ENCODE results near the gene INTS1.
"Not testable (repeated sequence)": the region's sequence is repeated elsewhere in the genome, so short reads cannot be mapped to it uniquely, and the experiment has no call there.

Gene INTS1

DNA sequence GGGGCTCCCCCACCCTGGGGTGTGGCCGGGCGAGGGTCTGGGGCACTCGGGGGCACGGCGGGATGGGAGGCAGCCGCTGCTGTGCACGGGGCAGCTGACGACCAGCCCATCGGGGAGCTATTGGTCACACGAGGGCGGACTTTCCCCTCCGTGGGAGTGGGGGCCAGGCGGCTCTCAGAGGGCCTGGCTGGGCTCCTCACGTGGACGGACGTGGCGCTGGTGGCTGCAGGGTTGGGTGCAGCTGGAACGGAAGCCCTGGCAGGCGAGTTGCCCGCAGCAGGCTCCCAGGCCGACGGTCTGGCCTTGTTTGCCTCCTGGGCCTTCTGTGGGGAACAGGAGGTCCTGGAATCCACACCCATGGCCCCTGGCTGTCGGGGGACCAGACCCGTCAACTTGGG, 59.3 kb downstream of the INTS1 start:
- DNase-seq = no peak

DNA sequence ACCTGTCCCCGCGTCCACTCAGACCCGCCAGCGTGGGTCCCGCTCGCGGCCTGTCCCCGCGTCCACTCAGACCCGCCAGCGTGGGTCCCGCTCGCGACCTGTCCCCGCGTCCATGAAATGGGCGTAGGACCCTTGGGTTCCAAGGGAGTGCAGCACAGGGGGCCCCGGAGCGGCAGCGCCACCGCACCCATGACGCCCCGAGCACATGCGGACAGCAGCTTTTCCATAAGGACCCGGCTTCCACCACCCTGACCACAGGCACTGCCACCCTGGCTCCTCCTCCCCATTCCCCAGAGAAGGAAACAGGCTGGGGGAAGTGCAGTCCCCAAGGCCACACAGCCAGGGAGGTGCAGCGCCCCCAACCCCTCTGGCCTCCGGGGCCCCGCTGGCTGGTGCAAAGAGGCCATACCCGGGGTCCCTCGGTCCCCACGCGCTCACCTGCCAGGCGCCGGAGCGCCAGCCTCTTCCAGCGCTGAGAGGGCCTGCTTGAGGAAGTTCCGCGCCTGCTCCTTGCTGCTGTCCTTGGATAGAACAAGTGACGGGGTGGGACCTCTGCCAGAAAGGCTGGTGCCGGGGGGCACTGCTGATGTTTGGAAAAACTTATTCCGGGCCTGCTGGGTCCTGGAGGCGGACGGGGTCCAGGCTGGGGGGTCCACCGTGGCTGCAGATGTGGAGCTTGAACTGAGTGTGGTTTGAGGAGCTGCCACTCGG, 59.8 kb downstream of the INTS1 start:
- no peak for DNase-seq

DNA sequence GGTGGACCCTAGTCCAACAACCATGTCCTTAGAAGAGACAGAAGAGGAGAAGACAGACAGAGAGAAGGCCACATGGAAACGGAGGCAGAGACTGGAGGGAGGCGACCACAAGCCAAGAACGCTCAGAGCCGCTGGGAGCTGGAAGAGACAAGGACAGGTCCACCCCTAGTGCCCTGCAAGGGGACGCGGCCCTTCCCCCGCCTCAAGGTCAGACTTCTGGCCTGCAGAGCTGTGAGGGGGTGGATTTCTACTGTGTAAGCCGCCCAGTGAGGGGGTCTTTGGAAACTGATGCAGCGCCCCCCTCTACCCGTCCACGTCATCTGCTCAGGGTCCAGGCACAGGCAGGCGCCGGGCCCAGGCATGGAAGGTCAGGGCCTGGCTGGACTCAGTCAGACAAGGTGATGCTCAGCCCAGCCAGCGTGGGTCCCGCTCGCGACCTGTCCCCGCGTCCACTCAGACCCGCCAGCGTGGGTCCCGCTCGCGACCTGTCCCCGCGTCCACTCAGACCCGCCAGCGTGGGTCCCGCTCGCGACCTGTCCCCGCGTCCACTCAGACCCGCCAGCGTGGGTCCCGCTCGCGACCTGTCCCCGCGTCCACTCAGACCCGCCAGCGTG, 60.5 kb downstream of the INTS1 start:
- not testable (repeated sequence) for DNase-seq

DNA sequence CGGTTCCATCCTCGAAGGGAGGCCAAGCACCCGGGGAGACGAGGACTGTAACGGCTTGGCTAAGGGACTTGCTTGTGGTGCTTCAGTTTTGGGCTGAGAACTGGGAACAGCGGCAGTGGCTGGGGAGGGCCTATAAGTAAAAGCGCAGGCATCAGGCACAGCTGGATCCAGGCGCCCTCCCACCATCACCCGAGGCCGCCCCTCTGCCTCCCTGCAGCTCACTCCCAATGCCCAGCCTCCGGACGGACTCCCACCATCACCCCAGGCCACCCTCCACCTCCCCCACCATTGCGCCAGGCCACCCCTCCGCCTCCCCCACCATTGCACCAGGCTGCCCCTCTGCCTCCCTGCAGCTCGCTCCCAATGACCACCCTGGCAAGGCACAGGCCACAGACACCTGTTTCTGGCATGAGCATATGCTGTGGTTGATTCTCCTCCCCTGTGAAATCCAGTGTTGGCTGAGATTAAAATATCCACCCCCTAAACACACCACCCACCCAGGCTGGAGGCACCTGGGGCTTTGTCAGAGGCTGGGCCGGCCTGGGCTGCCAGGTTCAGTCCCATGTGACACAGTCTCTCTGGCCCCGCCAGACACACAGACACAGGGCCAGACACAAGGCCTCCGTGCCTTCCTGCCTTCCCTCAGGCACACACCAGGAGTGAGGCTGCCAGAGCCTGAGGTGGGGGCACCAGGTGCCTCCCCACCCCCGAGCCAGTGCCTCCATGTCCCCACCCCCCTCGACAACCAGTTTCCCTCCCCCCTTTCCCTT, 61.6 kb downstream of the INTS1 start:
- no peak for DNase-seq

DNA sequence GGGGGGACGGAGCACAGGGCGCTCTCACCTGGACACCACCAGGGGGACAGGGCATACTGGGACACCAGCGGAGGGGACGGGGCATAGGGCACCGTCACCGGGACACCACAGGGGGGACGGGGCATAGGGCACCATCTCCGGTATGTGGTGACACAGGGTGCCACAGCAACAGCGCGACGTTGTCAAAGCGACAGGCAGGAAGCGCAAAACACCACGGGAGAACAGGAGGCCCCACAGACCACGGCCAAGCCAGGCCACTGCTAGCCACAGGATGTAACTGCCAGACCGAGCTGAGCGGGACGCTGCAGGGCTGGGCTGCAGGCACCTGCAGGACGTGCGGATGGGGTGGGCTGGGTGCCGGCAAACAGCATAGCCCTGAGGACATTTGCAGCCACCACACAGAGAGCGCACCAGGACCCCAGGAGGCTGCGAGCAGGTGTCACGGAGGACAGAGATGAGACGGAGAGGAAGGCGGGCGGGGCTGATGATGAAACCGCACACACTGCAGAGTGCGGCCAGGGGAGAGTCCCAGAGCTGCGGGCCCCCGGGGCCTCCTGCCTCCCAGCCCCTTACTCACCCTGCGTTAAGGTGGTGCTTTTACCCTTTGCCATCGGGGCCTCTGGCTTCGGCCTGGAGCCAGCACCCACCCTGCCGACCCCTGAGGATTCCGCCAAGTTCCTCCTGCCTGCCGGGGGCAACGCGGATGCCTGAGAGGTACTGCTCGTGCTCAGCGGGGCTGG, 62.4 kb downstream of the INTS1 start:
- DNase-seq = no peak

DNA sequence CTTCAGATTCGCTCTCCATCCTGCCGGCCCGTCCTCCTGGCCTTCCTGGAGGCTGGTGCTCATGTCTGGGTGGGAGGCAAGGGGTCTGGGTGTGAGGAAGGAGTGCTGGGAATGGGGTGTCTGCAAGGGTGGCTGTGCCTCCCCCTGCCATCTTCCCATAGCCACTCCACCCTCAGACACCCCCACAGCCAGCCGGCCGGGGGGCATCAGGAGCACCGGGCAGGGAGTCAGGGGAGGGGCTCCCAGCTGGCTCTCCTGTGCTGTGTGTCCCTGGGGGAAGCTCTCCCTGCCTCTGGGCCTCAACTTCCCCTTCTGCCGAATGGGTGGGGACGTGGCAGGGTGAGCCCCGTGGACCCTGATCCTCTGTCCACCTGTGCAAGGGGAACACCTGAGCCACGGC, 63.6 kb downstream of the INTS1 start:
- DNase-seq = no peak

DNA sequence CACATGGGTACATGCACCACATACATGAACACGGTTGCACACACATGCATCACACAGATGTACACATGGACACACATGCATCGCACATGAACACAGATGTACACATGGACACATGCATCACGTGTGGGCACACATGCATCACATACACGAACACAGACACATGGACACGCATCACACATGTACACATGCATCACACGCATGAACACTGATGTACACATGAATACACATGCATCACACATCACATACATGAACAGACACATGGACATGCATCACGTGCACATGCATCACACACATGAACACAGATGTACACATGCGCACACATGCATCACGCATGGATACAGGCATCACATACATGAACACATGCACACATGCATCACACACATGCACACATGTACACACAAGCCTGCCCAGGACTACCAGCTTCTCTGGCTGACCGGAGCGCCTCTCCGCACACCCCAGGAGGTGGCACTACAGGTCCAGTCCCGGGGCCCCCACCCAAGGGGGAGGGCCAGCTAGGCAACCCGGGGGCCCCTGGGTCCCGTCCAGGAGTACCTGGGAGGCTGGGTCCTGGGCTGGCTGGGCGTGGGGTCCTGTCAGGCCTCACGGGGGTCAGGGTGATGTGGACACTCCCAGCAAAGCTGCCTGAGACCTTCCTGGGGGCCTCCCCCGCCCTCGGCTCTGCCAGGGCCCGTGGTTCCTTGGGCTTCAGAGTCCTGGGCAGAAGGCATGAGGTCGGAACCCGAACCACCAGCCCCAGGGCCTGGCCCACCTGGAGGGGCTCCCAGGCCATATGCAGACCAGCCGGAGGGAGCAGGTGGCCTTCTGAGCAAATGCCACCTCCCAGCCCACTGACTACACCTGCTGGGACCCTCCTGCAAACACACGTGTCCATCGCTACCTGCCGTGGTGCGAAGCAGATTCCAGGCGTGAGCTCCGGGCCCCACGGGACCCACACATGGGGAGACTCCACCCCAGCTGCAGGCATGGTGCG, 64.5 kb downstream of the INTS1 start:
- DNase-seq = no peak

DNA sequence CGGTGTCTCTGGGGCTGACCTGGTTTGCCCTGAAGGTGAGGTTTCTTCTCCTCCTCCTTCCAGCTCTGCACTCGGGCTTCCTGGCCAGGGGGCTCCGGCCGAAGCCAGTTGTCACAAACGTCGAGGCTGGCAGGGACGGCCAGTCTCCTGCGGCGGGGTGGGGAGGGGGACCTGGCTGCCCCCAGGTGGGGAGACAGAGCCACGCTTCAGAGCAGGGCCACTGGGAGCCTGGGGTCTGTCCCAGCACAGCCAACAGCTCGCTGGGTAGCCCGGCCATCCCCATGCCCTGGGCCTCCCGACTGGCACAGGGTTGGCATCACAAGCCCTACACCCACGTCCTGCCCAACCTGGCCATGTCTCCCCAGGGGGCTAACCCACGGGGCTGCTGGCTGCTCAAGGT, 65.4 kb downstream of the INTS1 start:
- DNase-seq = no peak

DNA sequence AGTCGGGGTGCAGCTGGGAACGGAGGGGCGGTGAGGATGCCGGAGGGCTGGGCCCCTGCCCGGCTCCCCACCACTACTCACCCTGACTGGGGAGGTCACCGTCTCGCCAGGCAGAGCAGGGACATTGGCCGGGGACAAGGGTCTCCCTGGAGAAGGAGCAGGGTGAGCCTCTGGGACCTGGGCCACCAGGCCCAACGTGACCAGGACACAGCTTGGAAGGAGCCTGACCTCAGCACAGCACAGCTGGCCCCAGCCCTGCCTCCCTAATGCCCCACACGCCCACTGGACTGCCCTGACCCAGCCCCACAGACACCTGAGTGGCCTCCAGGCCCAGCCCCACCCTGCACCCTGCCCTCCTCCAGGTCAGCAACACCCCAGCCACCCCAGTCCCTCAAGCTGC, 66.0 kb downstream of the INTS1 start:
- DNase-seq = no peak

DNA sequence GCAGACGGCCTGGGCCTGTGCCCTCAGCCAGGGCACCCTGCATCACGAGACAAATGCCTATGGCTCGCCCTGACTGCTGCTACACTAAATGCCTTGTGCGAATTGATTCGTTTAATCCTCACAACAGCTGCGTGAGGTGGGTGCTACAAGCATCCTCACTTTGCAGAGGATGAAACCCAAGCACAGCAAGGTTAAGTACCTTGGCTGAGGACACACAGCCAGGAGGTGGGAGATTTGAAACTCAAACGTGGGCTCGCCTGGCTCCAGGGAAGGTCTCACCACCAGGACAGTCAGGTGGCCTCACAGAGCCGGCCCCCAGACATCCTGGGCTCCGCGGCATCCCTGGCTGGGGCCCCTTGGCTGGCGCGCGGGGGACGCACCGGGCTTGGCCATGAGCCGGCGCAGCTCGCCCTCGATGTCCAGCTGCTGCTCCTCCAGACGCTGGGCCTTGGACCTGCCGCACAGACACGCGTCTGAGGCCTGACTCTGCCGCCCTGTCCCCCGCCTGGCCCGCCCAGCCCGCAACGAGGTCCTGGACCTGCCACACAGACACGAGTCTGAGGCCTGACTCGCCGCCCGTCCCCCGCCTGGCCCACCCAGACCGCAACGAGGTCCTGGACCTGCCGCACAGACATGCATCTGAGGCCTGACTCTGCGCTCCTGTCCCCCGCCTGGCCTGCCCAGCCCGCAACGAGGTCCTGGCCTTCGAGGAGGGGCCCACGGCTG, 66.9 kb downstream of the INTS1 start:
- no peak for DNase-seq

DNA sequence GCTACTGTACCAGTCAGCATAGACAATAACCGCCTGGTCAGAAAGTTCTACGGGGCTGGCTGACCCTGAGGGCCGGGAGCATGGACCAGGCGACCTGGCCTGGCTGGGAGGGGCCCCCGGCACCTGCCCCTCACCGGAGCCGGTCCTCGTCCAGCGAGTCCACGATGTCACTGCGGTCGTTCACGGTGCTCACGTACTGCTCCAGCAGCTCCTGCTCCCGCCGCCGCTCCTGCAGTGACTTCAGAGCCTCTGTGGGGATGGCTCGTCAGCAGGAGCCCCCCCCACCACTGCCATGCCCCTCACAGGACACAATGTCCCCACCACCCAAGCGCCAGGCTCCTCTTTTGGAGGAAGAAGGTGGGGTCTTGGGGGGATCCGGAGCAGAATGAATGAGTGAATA, 67.6 kb downstream of the INTS1 start:
- no peak for DNase-seq

DNA sequence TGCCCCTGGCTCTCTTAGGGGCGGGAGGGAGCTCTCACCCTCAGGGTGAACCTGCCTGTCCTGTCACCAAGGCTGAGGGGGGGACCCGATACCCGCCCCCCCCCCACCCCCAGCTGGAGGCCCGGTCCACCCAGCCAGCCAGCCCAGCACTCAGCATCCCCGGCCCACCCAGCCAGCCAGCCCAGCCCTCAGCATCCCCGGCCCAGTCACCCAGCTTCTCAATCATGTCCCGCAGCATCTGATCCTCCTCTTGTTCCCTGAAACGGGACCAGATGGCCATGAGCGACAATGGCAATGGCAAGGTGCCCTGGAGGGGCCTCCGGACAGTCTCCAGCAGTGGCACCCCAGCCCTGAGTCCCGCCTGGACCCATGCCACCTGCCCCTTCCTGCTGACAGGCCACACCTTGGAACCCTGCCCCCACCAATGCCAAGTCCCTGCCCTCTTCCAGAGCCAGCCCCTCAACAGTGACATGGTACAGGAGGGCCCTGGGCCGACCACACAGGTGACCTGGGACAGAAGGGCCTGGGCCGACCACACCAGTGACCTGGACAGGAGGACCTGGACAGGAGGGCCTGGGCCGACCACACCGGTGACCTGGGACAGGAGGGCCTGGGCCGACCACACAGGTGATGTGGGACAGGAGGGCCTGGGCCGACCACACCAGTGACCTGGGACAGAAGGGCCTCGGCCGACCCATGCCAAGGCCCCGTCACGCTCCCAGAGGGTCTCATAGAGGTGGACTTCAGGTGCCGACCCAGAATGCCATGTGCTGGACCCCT, 69.1 kb downstream of the INTS1 start:
- DNase-seq = no peak

DNA sequence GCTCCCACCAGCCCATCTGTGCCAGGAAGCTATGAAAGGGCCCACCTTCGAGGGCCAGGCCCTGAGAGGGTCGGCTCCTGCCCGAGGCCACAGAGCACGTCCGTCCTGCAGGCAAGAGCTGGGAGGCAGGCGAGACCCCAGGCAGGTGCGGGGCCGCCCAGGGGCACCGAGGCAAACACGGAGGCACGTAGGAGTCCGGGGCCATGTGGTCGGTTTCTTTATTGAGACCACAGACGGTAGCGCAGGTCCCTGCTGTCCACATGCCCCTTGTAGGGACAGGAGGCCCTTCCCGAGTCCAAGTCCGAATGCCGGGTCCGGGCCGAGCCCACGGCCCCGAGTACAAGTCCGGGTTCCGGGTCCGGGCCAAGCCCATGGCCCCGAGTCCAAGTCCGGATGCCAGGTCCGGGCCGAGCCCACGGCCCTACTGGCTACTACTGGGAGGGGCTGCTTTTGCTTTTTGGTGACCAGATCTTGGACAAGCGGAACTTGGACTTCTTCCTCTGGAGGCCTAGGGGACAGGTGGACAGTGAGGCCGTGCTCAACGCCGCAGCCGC, 69.9 kb downstream of the INTS1 start:
- no peak for DNase-seq

DNA sequence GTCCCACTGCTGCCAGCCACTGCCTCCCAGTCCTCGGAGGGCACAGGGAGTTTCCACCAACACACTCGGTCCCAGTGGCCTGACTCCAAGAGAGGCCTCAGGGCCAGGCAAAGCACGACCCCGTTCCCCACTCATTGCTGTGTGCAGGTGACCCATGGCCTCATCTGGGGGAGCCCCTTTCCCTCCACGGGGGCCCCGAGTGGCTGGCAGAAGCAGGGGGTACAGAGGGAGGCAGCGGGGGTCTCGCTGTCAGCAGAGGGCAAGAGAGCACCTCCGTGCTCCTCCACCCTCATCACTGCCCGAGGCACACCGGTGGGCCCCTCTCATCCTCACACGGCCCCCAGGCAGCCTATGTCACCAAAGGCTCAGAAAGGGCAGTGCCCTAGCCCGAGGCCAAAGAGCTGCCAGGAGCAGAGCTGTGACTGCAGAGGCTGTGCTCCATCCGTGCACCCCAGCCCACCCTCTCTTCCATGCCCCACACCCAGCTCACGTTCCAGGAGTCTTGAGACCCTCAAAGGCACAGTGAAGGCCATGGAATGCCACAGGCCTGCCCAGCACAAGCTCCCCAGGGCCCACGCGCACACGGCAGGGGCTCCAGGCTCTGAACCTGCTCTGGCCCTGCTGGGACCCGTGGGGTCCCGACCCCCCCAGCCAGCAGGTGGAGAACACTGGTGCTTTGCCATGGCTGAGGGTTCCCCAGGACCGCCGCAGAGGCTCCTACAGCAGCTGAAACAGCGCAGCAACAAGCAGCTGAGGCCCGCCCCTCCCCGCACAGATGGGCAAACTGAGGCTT, 70.9 kb downstream of the INTS1 start:
- DNase-seq = no peak

DNA sequence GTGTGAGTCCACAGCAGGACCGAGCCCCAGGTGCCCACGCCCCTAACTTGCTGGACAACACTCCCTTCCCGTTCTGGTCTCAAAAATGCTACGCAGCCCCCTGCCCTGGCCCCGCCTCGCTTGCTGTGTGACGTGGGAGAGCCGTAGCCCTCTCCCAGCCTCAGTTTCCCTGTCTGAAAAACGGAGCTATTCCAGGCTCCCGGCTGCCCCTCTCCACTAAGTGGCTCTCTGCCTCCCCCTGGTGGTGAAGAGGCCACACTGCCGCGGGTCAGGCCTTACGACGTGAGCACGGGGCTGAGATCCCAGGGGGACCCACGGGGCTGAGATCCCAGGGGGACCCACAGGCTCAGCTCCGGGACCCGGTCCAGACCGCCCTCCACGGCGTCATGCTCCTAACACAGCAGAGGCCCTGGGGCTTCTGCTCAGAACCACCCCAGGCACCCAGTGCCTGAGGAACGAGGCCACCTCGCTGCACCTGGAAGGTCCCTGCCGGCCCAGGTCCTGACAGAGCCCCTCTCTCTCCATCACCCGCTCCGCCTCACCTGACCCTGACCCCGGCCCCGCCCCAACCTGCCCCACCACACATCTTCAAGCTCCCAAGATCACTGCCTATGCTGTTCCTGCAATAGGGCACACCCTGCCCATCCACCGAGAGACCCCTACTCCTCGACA, 71.6 kb downstream of the INTS1 start:
- DNase-seq = peak; percentile 80

DNA sequence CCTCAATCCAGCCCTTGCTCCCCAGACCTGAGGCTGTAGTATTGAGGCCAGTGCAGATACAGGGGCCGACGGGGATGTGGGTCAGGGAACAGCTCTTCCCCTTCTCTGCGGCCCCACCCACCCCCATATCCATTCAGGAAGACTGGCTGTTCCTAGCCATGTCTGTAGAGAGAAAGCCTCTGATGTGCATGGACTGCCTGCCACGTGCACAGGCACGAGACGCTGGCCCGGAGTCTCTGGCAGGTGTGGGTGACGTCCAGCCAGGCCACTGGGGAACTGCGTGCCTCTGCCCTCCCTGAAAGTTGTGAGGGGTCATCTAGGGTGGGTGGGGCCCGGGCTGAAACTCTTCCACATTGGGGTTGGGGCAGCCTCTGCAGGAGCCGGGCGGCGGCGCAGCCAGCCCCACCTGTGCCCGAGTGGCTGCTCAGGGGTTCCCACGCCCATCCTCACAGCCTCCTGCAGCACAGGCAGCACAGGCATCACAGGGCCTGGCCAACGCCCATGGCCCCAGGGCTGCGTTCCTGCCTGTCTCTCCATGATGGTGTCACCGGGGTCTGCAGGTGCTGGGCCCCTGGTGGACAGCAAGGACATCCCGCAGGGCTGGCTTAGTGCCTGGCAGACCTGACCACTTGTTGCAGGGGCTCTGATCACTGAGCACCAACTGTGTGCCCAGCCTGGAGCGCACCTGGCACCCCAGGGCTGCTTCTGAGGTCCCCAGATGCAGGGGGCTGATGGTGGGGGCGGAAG, 72.4 kb downstream of the INTS1 start:
- DNase-seq = no peak

DNA sequence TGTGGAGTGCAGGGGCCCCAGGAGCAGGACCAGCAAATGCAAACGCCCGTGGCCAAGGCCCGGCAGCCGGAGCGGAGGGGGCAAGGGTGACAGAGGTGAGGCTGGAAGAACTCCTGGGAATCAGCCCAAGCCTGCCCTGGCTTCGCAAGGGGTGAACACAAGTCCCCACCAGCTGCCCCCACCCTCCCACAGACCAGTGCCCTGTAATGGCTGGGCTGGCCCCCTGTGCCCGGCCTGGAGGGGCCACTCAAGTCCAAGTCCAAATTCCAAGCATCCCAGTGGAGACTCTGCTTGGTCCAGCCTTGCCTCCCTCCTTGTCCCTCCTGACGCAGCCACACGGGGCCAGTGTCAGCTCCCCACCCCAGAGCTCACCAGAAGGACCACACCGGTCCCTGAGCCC, 73.0 kb downstream of the INTS1 start:
- no peak for DNase-seq

Measured in activated naive CD4-positive, alpha-beta T cell treated with anti-CD3 and anti-CD28 coated beads, Interleukin-2, amount 50 U/mL, for 16 hours (primary cell).